ENCODE data around the gene PRKAR1B.

Gene PRKAR1B

DNA sequence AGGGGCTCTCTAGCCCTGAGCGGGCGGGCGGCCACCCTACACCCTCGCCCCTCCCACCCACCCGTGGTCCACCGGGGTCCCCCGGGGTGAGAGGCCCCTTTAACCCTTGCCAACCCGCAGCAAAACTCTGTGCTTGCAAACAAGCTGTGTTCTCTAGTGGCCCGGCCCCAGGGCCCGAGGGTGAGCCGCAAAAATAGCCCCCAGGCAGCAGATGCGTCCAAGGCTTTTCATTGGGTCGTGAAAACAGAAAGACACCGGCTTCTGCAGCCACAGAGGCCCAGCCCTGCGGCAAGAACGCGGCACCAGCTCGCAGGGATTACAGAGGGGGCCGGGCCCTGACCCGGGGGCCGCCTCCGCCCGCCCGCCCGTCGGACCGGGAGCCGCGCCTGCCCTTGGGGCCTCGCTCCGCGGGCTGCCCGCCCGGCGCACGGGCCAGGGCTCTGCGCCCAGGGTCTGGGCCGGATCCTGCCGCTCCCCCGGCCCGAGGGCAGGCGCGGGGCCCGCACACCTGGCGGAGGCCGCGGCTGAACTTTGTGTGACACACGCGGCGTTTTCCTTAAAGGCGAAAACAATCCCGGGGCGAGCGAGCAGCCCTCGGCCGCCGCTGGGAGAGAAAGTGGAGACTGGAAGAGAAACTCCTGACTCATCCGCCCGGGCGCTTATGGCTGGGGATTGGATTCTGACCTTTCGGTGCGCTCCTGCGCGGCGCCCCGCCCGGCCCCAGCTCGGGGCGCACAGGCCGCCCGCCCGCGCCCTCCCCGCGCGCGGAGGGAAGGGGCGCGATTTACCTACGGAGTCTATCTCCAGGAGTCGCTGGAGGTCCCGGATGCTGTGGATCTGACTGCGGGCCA is 210.2 kb downstream of the PRKAR1B start:
- no peak for DNase-seq (ENCODE audit: extremely low read depth, insufficient read length)
- Histone ChIP-seq H3K27me3 (replicated peaks; ENCODE audit: control insufficient read depth, insufficient read depth, low read length) (no peaks in the 10 kb centered on the region; the same call in 1 of the 2 replicates), H3K36me3 (ENCODE audit: control insufficient read depth, insufficient read depth, low read length) (peaks cover 2% of the 10 kb centered on the region), H3K4me3 (replicated peaks; ENCODE audit: low read depth, low read length) (peak overlapping the region; percentile 84)
- TF ChIP-seq, protein P1, sequence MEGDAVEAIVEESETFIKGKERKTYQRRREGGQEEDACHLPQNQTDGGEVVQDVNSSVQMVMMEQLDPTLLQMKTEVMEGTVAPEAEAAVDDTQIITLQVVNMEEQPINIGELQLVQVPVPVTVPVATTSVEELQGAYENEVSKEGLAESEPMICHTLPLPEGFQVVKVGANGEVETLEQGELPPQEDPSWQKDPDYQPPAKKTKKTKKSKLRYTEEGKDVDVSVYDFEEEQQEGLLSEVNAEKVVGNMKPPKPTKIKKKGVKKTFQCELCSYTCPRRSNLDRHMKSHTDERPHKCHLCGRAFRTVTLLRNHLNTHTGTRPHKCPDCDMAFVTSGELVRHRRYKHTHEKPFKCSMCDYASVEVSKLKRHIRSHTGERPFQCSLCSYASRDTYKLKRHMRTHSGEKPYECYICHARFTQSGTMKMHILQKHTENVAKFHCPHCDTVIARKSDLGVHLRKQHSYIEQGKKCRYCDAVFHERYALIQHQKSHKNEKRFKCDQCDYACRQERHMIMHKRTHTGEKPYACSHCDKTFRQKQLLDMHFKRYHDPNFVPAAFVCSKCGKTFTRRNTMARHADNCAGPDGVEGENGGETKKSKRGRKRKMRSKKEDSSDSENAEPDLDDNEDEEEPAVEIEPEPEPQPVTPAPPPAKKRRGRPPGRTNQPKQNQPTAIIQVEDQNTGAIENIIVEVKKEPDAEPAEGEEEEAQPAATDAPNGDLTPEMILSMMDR (IDR thresholded peaks at IDR 0.05; ENCODE audit: insufficient read depth, low read length, poor library complexity, severe bottlenecking): no peak

DNA sequence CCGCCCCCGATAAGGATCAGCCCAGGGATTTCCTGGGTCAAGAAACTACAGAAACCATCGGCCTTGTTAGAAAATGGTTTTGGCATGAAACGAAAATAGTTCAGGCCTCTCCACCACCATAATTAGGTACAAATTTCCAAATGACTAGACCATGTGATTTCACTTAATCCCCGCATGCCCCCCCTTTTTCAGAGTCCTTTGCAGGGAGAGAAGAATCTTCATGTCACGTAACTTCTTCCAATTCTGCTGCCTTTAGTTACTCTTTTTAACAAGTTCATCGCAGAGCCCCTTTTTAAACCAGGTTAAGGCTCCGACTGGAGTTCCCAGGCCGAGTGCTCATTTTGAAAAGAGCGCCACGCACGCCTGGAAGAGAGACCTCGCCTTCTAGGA is 210.9 kb downstream of the PRKAR1B start:
- Histone ChIP-seq H3K36me3 (ENCODE audit: control insufficient read depth, insufficient read depth, low read length) (peaks cover 2% of the 10 kb centered on the region), H3K27me3 (replicated peaks; ENCODE audit: control insufficient read depth, insufficient read depth, low read length) (no peaks in the 10 kb centered on the region; the same call in 1 of the 2 replicates), H3K4me3 (replicated peaks; ENCODE audit: low read depth, low read length) (peak overlapping the region; percentile 84)
- TF ChIP-seq, protein P1 (IDR thresholded peaks at IDR 0.05; ENCODE audit: insufficient read depth, low read length, poor library complexity, severe bottlenecking): no peak
- no peak for DNase-seq (ENCODE audit: extremely low read depth, insufficient read length)

DNA sequence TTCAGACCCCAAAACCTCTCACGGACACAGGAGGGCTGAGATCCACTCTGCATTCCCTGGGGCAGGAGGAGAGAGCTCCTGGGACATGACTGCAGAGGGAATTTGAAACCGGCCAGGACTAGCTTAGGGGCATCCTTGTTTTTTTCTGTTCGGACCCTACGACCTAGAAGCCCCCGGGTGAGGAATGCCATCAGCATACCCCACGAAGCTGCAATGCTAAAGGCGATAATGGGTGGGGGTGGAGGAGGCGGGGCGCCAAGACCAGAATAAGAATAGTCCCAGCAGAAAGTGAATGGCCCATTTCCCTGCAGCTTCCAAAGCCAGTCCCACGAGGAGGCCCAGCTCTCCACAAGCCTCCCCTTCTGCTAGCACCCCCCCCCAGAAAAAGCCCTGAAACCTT is 211.5 kb downstream of the PRKAR1B start:
- TF ChIP-seq, protein P1 (IDR thresholded peaks at IDR 0.05; ENCODE audit: insufficient read depth, low read length, poor library complexity, severe bottlenecking): no peak
- Histone ChIP-seq H3K36me3 (ENCODE audit: control insufficient read depth, insufficient read depth, low read length) (peaks cover 2% of the 10 kb centered on the region), H3K4me3 (replicated peaks; ENCODE audit: low read depth, low read length) (no peak overlapping the region), H3K27me3 (replicated peaks; ENCODE audit: control insufficient read depth, insufficient read depth, low read length) (no peaks in the 10 kb centered on the region; the same call in 1 of the 2 replicates)
- DNase-seq (ENCODE audit: extremely low read depth, insufficient read length): no peak

DNA sequence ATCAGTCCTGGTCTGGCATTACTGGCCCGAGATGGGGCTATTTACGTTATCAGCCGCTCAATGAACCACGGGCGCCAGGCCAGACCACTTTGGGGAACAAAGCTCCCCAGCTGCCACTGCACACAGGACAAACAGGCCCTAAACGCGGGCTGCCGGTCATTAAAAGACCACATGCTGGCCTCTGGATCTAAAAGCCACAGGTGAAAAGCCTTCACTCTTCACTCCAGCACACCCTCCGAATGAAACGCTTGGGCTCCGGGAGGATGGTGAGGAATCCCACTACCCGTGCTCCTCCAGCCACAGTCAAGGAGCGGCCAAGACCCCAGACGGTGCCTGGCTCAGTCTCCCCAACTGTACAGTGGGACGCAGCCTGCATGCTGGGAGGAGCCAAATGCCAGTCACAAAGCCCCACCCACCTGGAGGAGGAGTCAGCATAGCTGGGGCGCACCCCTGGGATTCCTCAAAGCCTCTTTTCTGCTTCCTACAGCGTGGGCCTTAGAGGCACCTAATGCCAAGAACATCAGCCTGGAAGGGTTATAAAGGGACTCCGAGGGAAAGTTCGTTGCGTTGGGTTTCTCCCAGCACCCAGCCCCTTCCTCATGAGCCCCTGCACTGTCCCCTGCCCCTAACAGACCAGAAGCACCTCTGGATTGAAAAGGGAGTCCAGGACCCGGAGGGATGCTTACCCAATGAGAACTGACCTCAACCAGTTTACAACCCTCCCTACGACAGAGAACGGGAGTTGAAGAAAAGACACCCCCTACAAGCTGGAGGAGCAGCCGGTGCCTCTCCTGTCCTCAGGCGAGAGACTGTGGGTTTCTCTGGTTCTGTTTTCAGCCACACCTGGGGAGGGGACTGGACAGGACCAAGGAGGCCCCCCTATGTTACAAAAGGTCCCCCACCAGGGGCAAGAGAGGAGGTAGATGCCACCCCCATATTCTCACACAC is 212.2 kb downstream of the PRKAR1B start:
- no peak overlapping the region; the same call in 1 of the 2 replicates for H3K4me3 ChIP-seq (replicated peaks; ENCODE audit: low read depth, low read length)
- H3K36me3 ChIP-seq (ENCODE audit: control insufficient read depth, insufficient read depth, low read length): peaks cover 4% of the 10 kb centered on the region
- TF ChIP-seq, protein P1 (IDR thresholded peaks at IDR 0.05; ENCODE audit: insufficient read depth, low read length, poor library complexity, severe bottlenecking): no peak
- H3K27me3 ChIP-seq (replicated peaks; ENCODE audit: control insufficient read depth, insufficient read depth, low read length): no peaks in the 10 kb centered on the region
- no peak for DNase-seq (ENCODE audit: extremely low read depth, insufficient read length)

DNA sequence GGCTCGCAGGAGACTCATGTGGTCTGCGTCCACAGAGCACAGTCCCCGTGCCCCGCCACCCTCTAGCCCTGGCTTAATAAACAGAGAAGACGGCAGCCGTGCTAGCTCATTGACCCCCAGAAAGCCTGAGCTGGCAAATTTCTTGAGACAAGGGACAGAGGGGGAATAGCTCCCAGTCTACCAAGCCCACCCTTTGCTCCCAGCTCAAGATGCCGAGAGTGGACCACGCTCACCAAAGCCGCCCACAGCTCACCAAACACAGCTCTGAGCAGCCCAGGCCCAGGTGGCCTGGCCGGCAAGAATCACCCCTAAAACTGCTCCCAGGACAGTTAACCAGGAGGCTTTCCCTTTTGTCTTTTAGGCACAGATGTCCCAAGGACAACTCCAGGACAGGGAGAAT is 212.8 kb downstream of the PRKAR1B start:
- TF ChIP-seq, protein P1 (IDR thresholded peaks at IDR 0.05; ENCODE audit: insufficient read depth, low read length, poor library complexity, severe bottlenecking): no peak
- no peak for DNase-seq (ENCODE audit: extremely low read depth, insufficient read length)
- Histone ChIP-seq H3K27me3 (replicated peaks; ENCODE audit: control insufficient read depth, insufficient read depth, low read length) (no peaks in the 10 kb centered on the region), H3K36me3 (ENCODE audit: control insufficient read depth, insufficient read depth, low read length) (peaks cover 6% of the 10 kb centered on the region), H3K4me3 (replicated peaks; ENCODE audit: low read depth, low read length) (no peak overlapping the region)
